CD4-positive, alpha-beta memory T cell (primary cell): ENCODE data around the gene C1orf21. TPM values are rescaled to one million over a fixed set of nuclear protein-coding genes. Genes with fewer than 3 reads are reported as not detected.

Experiments used
- CTCF ChIA-PET: fragments of 350-600 bp; sonication (Branson Sonifier 250); formaldehyde crosslinking; loops from one replicate; lab custom pipeline; 2021; ENCODE audit warnings: inconsistent platforms; ENCODE audit not compliant: partially characterized antibody; lab: Charles Lee
- POLR2A ChIA-PET: fragments of 350-600 bp; sonication (Branson Sonifier 250); formaldehyde crosslinking; loops from one replicate; lab custom pipeline; 2021; ENCODE audit not compliant: partially characterized antibody; lab: Charles Lee
- DNase-seq, 5 donors: peaks; one replicate each; pipeline versions ENCODE4 v3.0.0 to v3.0.0-alpha.2; 2020 to 2022; ENCODE audit warnings: mixed read lengths in 1 of 5
- H3K27ac ChIP-seq: one replicate; pipeline ENCODE4 v1.7.0; 2013; ENCODE audit warnings: low read depth, low read length
- H3K27me3 ChIP-seq: 2 replicates; pipeline ENCODE4 v1.7.0; 2013; ENCODE audit warnings: mild to moderate bottlenecking, low read length, moderate library complexity; ENCODE audit not compliant: insufficient read depth
- H3K36me3 ChIP-seq: 2 replicates; pipeline ENCODE4 v1.7.0; 2013; ENCODE audit warnings: mild to moderate bottlenecking, low read length, moderate library complexity; ENCODE audit not compliant: insufficient read depth
- H3K4me1 ChIP-seq: 2 replicates; pipeline ENCODE4 v1.7.0; 2013; ENCODE audit warnings: mild to moderate bottlenecking, low read length, moderate library complexity; ENCODE audit not compliant: insufficient read depth
- H3K4me3 ChIP-seq, 2 donors: one replicate each; pipeline ENCODE4 v1.7.0; 2013; ENCODE audit warnings: low read length in 2 of 2, mild to moderate bottlenecking in 1 of 2
- H3K9me3 ChIP-seq, 2 donors: one replicate each; pipeline ENCODE4 v1.7.0; 2013; ENCODE audit warnings: low read length in 2 of 2, control low read depth in 1 of 2; ENCODE audit not compliant: control insufficient read depth in 1 of 2
- H3K27ac Mint-ChIP-seq, 7 donors: one replicate each; pipeline ENCODE4 v1.8.0; 2020 to 2021; ENCODE audit warnings: mixed read lengths in 7 of 7, mild to moderate bottlenecking in 6 of 7, inconsistent platforms in 3 of 7, moderate library complexity in 3 of 7
- H3K27me3 Mint-ChIP-seq, 2 donors: one replicate each; pipeline ENCODE4 v1.8.0; 2020 to 2021; ENCODE audit warnings: mixed read lengths in 2 of 2
- H3K36me3 Mint-ChIP-seq, 2 donors: one replicate each; pipeline ENCODE4 v1.8.0; 2020 to 2021; ENCODE audit warnings: mixed read lengths in 2 of 2, inconsistent platforms in 1 of 2, mild to moderate bottlenecking in 1 of 2
- H3K4me1 Mint-ChIP-seq, 4 donors: one replicate each; pipeline ENCODE4 v1.8.0; 2020 to 2021; ENCODE audit warnings: mixed read lengths in 4 of 4, mild to moderate bottlenecking in 1 of 4
- H3K4me3 Mint-ChIP-seq, 8 donors: one replicate each; pipeline ENCODE4 v1.8.0; 2020 to 2021; ENCODE audit warnings: mixed read lengths in 8 of 8, mild to moderate bottlenecking in 7 of 8, moderate library complexity in 6 of 8, inconsistent platforms in 3 of 8
- H3K9me3 Mint-ChIP-seq, 8 donors: one replicate each; pipeline ENCODE4 v1.8.0; 2020 to 2021; ENCODE audit warnings: mixed read lengths in 8 of 8, mild to moderate bottlenecking in 5 of 8, inconsistent platforms in 3 of 8, moderate library complexity in 1 of 8
- intact Hi-C: fragments of 100-400 bp; cut with micrococcal nuclease; formaldehyde crosslinking; loops from one replicate; pipeline ENCODE4 v1.15.1; 2023
- polyA plus RNA-seq, 2 donors: library from polyadenylated mRNA; unstranded; fragments of 300-500 nt; fragmentation: Illumina TruSeq; gene quantifications; one replicate each; pipeline ENCODE4 v1.2.3, GENCODE V29; 2021
- total RNA-seq, 2 experiments: library from RNA; stranded (reverse); gene quantifications; one replicate each; pipeline ENCODE4 v1.2.3, GENCODE V29; 2021

The C1orf21 gene
- total and polyA plus RNA-seq, 4 experiments from 2014 or later: 0.20 to 0.80 (median 0.55) TPM

DNA sequence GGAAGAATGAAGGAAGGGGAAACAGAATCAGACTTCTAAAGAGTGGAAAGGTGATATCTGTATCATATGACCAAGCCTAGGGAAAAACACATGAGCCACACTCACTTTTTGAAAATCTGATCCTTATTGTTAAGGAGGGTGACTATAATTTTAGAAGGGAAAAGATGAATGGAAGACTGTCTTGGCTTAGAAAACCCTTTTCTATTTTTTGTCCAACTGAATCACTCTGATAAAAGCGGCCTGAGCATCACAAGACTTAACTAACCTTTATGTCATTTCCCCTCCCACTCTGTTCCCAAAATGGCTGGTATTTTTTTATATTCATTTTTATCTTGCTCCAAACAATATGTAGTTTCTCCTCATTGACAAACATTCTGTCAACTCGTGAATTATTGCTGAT, 169.8 kb downstream of the C1orf21 start:
- Histone ChIP-seq H3K4me1 (no peaks in the 10 kb centered on the region), H3K36me3 (no peaks in the 10 kb centered on the region), H3K27ac (no peak overlapping the region), H3K27me3 (no peaks in the 10 kb centered on the region), H3K9me3 (no peaks in the 10 kb centered on the region), H3K4me3 (no peak overlapping the region)
- H3K4me1 Mint-ChIP-seq: no peaks in the 10 kb centered on the region
- peaks cover 0 to 11% of the 10 kb centered on the region in 2 donors for H3K27me3 Mint-ChIP-seq
- ChIA-PET CTCF (no interaction called here), POLR2A (no interaction called here)
- H3K9me3 Mint-ChIP-seq: peaks cover 0 to 2% (median 0%) of the 10 kb centered on the region in 8 donors
- H3K4me3 Mint-ChIP-seq: no peak overlapping the region
- DNase-seq: no peak
- no peaks in the 10 kb centered on the region for H3K36me3 Mint-ChIP-seq
- intact Hi-C loops: no loop called here
- H3K27ac Mint-ChIP-seq: no peak overlapping the region

DNA sequence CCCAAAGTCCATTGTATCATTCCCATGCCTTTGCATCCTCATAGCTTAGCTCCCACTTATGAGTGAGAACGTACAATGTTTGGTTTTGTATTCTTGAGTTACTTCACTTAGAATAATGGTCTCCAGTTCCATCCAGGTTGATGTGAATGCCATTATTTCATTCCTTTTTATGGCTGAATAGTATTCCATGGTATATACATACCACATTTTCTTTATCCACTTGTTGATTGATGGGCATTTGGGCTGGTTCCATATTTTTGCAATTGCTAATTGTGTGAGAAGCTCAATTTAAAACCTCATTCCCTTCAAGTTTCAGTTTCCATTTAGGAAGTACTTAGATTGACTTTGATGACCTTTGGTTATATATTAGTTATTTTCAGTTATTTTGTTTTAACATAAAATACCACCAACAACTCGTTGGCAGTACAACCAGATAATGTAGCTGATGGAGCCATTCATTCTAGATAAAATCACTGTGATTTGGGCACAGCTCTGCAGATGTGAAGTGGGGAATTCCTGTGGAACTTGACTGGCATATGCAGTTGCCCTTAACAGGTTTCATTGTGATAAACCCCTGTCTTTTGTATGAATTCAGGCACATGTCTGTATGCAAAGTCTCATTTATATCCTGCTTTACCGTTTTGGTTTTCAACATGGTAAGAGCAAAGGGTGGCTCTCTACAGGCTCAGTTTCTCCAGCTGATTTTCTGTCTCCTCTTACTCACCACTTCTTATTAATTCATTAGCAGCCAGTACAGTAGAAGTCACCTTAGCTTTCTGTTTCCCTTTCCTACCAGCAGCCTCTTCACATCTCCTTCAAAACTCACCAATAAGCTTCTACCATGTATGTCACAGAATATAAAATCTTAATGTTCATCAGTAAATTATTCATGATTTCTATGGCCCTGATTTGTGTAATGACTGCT, 170.9 kb downstream of the C1orf21 start:
- H3K9me3 Mint-ChIP-seq: peaks cover 0 to 2% (median 0%) of the 10 kb centered on the region in 8 donors
- no peak overlapping the region for H3K27ac Mint-ChIP-seq
- Histone ChIP-seq H3K4me3 (no peak overlapping the region), H3K27ac (no peak overlapping the region), H3K4me1 (no peaks in the 10 kb centered on the region), H3K27me3 (no peaks in the 10 kb centered on the region), H3K9me3 (no peaks in the 10 kb centered on the region), H3K36me3 (no peaks in the 10 kb centered on the region)
- POLR2A ChIA-PET: no interaction called here
- peaks cover 0 to 11% of the 10 kb centered on the region in 2 donors for H3K27me3 Mint-ChIP-seq
- CTCF ChIA-PET: no interaction called here
- no peak for DNase-seq
- H3K4me1 Mint-ChIP-seq: no peaks in the 10 kb centered on the region
- no peak overlapping the region for H3K4me3 Mint-ChIP-seq
- no peaks in the 10 kb centered on the region for H3K36me3 Mint-ChIP-seq
- intact Hi-C loops: no loop called here

DNA sequence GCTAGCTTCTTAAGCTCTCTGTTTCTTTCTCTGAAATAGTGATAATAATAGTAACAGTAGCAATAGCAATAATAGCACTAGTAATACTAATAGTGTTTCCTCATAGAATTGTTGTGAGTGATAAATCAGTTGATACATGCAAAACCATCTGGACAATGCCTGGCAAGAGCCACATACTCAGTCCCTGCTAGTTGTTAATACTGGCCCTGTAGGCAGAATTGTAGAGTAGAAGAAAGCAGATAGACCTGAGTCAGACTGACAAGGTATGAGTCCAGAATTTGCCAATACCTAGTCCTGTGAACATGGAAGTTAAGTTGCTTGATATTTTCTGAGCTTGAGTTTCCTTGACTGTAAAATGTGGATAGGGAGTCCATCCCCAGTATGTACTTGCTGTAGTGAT, 171.9 kb downstream of the C1orf21 start:
- Histone ChIP-seq H3K36me3 (no peaks in the 10 kb centered on the region), H3K4me3 (no peak overlapping the region), H3K27me3 (no peaks in the 10 kb centered on the region), H3K9me3 (no peaks in the 10 kb centered on the region), H3K27ac (no peak overlapping the region), H3K4me1 (no peaks in the 10 kb centered on the region)
- POLR2A ChIA-PET: no interaction called here
- H3K27me3 Mint-ChIP-seq: peaks cover 0 to 14% of the 10 kb centered on the region in 2 donors
- no peaks in the 10 kb centered on the region for H3K36me3 Mint-ChIP-seq
- H3K4me3 Mint-ChIP-seq: no peak overlapping the region
- H3K27ac Mint-ChIP-seq: no peak overlapping the region
- no peaks in the 10 kb centered on the region for H3K4me1 Mint-ChIP-seq
- peaks cover 0 to 5% (median under 1%) of the 10 kb centered on the region in 8 donors for H3K9me3 Mint-ChIP-seq
- no peak for DNase-seq
- intact Hi-C loops: no loop called here
- CTCF ChIA-PET: interaction anchor here (1.2 kb wide), 1 partner anchor 18 kb away, joined by 3 read pairs; no protein-coding TSS in a partner anchor

DNA sequence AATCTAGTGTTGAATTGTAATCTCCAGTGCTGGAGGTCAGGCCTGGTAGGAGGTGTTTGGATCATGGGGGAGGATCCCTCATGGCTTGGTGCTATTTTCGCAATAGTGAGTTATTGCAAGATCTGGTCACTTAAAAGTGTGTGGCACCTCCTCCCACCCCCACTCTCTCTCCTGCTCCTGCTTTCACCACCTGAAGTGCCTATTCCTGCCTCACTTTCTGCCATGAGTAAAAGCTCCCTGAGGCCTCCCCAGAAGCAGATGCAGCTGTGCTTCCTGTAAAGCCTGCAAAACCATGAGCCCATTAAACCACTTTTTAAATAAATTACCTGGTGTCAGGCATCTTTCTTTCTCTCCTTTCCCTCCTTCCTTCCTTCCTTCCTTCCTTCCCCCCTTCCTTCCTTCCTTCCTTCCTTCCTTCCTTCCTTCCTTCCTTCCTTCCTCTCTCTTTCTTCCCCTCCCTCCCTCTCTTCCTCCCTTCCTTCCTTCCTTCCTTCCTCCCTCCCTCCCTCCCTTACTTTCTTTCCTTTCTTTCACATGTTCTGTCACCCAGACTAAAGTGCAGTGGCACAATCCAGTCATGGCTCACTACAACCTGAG, 172.4 kb downstream of the C1orf21 start:
- no peaks in the 10 kb centered on the region for H3K36me3 Mint-ChIP-seq
- no peaks in the 10 kb centered on the region for H3K36me3 ChIP-seq
- no peak overlapping the region for H3K27ac Mint-ChIP-seq
- peaks cover 0 to 5% (median under 1%) of the 10 kb centered on the region in 8 donors for H3K9me3 Mint-ChIP-seq
- no peaks in the 10 kb centered on the region for H3K4me1 Mint-ChIP-seq
- H3K27ac ChIP-seq: no peak overlapping the region
- H3K9me3 ChIP-seq: no peaks in the 10 kb centered on the region
- ChIA-PET CTCF (interaction anchor here (1.2 kb wide), 1 partner anchor 19 kb away, joined by 3 read pairs; no protein-coding TSS in a partner anchor), POLR2A (no interaction called here)
- no peaks in the 10 kb centered on the region for H3K27me3 ChIP-seq
- peaks cover 0 to 10% of the 10 kb centered on the region in 2 donors for H3K27me3 Mint-ChIP-seq
- H3K4me3 Mint-ChIP-seq: no peak overlapping the region
- H3K4me1 ChIP-seq: no peaks in the 10 kb centered on the region
- no peak for DNase-seq
- intact Hi-C loops: no loop called here
- H3K4me3 ChIP-seq: no peak overlapping the region

DNA sequence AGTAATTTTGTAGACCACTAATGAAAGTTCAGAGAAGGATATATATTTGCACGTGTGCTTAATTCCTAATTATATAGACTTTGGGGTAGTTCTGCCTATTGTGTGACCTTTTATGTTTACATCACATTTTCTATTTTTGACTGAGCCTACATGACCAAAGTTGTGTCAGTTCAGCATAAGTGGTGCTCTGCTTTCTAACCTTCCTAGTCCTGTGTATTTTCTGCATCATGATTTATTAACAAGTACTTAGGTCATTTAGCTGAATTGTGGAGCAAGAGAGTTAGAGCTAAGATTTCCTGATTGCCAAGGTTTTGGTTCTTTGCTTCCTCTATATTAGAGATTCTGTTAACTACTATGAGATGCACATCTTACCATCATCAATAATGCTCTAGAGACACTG, 176.0 kb downstream of the C1orf21 start:
- intact Hi-C loops: no loop called here
- POLR2A ChIA-PET: no interaction called here
- no peaks in the 10 kb centered on the region for H3K36me3 Mint-ChIP-seq
- H3K4me3 Mint-ChIP-seq: no peak overlapping the region
- no peak overlapping the region for H3K27ac Mint-ChIP-seq
- H3K4me3 ChIP-seq: no peak overlapping the region
- peaks cover 2 to 4% of the 10 kb centered on the region in 2 donors for H3K27me3 Mint-ChIP-seq
- H3K4me1 Mint-ChIP-seq: no peaks in the 10 kb centered on the region
- H3K4me1 ChIP-seq: no peaks in the 10 kb centered on the region
- peaks cover 0 to 5% (median 0%) of the 10 kb centered on the region in 8 donors for H3K9me3 Mint-ChIP-seq
- H3K27me3 ChIP-seq: no peaks in the 10 kb centered on the region
- CTCF ChIA-PET: no interaction called here
- H3K9me3 ChIP-seq: no peaks in the 10 kb centered on the region
- H3K36me3 ChIP-seq: no peaks in the 10 kb centered on the region
- no peak overlapping the region for H3K27ac ChIP-seq
- no peak for DNase-seq

DNA sequence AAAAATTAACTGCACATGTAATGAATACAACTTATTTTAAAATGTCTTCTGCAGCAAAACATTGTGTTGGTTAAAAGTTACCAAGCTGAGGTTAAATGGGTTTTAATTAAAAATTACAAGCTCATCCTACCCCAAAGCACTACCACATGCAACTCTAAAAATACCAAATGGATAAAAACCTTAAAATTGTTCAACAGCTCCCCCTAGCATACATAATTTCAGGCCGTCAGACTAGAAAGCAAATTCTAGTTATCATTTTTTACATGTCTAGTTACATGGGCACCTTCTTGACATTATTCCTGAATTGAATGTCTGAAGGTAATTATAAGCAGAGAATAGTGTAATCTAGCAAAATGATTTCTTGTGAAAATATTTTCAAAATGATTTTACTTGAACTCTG, 176.5 kb downstream of the C1orf21 start:
- no peaks in the 10 kb centered on the region for H3K36me3 ChIP-seq
- no peak overlapping the region for H3K4me3 ChIP-seq
- Mint-ChIP-seq H3K9me3 (peaks cover 0 to 5% (median 0%) of the 10 kb centered on the region in 8 donors), H3K36me3 (no peaks in the 10 kb centered on the region), H3K27ac (no peak overlapping the region), H3K4me3 (no peak overlapping the region), H3K4me1 (no peaks in the 10 kb centered on the region), H3K27me3 (peaks cover 2 to 4% of the 10 kb centered on the region in 2 donors)
- intact Hi-C loops: no loop called here
- no peaks in the 10 kb centered on the region for H3K4me1 ChIP-seq
- DNase-seq: no peak
- ChIA-PET POLR2A (no interaction called here), CTCF (no interaction called here)
- no peaks in the 10 kb centered on the region for H3K27me3 ChIP-seq
- H3K27ac ChIP-seq: no peak overlapping the region
- no peaks in the 10 kb centered on the region for H3K9me3 ChIP-seq

DNA sequence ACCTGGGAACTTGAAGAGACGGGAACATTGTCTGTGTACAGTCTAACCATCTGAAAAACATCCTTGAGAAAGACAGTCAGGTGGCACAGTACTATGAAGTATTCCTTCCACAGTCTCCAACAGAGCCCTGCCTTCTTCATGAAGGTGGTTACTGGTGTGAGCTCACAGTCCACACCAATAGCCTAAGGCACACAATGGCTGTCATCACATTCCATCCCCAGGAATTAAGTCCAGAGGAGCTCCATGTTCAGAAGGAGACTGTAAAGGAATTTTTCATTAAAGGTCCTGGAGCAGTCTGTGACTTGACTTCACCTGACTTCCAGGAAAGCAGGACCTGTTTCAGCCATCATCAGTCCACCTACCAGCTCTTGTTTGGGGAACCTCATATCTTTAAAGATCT, 180.2 kb downstream of the C1orf21 start:
- Histone ChIP-seq H3K9me3 (no peaks in the 10 kb centered on the region), H3K27me3 (no peaks in the 10 kb centered on the region), H3K27ac (no peak overlapping the region), H3K4me1 (no peaks in the 10 kb centered on the region), H3K36me3 (no peaks in the 10 kb centered on the region), H3K4me3 (no peak overlapping the region)
- POLR2A ChIA-PET: no interaction called here
- no peaks in the 10 kb centered on the region for H3K4me1 Mint-ChIP-seq
- H3K27ac Mint-ChIP-seq: no peak overlapping the region
- H3K4me3 Mint-ChIP-seq: no peak overlapping the region
- H3K27me3 Mint-ChIP-seq: peaks cover 2 to 4% of the 10 kb centered on the region in 2 donors
- DNase-seq: no peak
- CTCF ChIA-PET: no interaction called here
- H3K9me3 Mint-ChIP-seq: peaks cover 0 to 5% (median 0%) of the 10 kb centered on the region in 8 donors
- intact Hi-C loops: no loop called here
- H3K36me3 Mint-ChIP-seq: no peaks in the 10 kb centered on the region
